Jurkat, Clone E6-1 (cell line): ENCODE results near the gene PRKCE.

ENCODE experiments used
- DNase-seq: peaks from one replicate; pipeline ENCODE4 v3.0.0-alpha.2; 2011; ENCODE audit warnings: low read depth, low spot score
- H3K4me3 ChIP-seq: 2 replicates; pipeline ENCODE4 v1.5.1; 2011; ENCODE audit warnings: mild to moderate bottlenecking, low read length, control low read depth, moderate library complexity

The PRKCE gene

GRCh38 chr2:46177461-46178089 lies 526.1 kb downstream of the PRKCE start:
- DNase-seq: no peak
- H3K4me3 ChIP-seq: no peak overlapping the region

DNA sequence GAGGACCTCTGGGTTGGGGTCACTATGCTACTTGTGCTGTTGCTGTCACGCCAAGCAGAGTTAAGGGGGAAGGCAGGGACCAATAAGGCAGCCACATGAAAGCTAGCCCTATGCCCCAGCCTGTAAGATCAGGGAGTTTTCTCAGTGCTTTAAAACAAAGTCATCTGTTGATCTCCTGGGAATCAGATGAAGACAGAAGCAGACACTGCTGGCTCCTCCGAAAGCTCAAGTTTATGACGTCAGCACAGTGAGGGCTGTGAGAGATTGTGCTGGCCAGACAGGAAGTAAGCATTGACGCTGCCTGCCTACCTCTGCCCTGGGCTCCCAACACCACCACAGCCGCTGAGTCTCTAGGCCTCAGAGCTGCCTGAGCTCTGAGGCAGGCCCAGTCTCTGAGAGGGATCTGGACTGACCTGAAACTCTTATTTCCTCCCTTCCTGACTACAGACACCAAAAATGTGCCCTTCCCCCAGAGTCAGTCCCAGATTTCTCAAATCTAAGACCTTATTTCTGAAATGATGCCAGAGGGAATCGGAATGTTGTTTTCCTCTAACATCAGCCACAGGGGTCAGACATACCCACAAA lies 527.7 kb downstream of the PRKCE start:
- no peak overlapping the region for H3K4me3 ChIP-seq
- DNase-seq: peak; percentile 28

DNA sequence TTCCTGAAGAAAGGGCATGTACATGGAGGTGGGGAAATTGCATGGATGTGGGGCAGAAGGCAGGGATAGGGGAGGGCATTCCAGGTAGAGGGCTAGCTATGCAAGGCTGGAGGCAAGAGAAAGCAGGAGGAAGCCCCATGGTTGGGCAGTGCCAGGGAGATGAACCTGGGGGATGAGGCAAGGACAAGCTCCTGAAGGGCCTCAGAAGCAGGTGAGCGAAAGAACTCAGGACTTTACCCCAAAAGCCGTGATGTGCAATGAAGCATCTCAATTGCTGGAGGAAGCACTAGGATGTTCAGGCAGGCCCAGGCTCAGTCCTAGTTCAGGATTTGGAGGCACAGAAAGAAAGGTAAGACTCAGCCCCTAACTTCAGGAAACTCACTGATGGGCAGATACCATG lies 528.7 kb downstream of the PRKCE start:
- no peak overlapping the region for H3K4me3 ChIP-seq
- DNase-seq: no peak

DNA sequence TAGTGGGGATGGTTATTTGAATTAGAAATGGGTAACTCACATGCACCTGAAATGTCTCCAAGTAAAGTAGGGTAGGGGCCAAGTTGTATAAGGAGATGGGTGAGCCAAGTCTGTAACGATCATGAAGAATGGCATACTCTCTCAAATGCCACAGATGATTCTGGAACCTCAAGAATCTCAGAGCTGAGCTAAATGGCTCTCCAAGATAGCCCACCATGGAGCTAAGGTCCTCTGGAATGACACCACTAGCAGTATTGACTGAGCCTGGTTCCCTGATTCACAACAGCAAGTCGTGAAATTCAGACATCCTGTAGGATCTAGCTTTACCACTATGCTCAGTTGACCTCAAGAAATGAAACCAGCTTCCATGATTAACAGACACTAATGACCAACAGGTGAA lies 529.8 kb downstream of the PRKCE start:
- DNase-seq: no peak
- no peak overlapping the region for H3K4me3 ChIP-seq

DNA sequence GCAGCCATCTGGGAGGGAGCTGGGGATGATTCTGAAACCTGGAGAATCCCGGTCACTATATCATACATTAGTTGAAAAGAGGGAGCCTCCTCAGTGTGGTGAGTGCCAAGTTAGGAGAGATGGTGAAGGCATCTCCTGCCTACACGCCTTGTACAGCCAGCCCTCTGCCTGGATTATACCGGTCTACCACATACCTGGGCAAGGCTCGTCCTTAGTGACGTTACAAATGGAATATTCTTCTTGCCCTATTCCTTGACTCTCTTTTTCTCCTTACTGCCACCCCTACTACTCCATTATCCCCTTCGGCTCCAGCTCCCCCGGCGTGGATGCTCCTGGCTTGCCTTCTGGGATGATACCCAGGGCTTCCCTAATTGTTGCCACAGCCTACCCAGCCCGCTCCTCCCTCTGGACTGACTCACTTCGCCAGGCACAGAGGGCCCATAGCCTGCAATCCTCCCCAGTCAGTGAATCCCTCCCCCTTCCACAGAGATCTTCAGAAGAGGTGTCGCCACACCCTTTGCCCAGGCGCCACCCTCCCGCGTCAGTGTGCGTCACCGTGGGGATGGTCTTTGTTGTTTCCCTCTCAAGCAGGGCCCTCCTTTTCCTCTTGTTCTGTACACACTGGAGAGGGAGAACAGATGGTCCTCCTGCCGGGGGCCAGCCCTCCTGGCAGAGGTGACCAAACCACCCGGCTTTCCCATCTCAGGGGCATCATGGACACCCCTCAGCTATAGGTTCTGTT lies 530.5 kb downstream of the PRKCE start:
- H3K4me3 ChIP-seq: no peak overlapping the region
- no peak for DNase-seq

- DNase-seq: no peak
- H3K4me3 ChIP-seq: no peak overlapping the region
Observed at GRCh38 chr2:46183426-46183825, 532.0 kb downstream of the PRKCE start.

DNA sequence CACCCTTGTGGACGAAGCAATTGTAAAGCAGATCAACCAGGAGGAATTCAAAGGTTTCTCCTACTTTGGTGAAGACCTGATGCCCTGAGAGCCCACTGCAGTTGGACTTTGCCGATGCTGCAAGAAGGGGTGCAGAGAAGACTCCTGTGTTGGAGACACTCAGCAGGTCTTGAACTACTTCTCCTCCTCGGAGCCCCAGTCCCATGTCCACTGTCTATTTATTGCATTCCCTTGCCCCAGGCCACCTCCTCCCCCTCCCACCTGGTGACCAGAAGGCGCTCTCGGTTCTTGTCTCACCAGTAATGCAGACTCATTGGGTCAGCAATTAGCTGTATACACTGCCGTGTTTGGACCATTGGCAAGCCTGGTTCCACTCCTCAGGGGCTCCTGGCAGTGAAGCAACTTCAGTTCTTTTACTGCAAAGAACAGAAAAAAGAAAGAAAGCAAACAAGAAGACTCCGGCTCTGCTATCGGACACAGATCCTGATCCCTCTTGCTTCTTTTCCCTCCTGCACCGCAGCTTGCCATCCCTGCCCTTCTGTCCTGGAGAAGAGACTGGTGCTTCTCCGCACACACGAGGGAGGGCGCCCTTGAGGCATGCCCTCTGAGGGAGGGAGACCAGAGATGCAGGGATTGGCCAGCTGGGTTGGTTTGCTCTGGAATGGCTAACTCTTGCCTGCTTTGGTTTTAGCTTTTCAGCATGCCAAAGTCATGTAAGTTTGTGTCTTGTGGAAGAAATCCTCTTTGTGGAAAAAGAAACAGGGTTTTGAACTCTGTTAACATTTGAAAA lies 533.5 kb downstream of the PRKCE start:
- DNase-seq: no peak
- no peak overlapping the region for H3K4me3 ChIP-seq

DNA sequence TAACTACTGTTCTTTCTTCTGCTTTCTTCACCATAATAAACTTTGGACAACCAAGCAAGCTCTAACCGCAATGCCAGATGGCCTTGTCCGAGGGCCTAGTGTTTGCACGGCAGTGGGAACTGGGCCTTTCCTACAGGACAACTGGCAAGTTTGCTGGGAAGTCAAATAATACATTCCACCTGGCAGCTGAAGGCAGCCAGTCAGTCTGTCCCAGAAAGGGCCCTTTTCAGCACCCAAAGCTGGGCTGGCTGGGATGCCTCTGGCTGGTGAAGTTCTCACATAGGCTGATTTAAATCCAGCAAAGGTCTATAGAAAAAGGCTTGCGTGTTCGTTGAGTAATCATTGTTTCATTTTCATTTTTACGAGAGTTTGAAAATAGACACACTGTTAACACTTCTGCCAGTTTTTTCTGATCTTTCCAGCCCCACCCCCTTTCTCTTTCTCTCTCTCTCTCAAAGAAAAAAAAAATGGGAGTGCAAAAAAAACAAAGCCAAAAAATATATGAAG lies 535.7 kb downstream of the PRKCE start:
- H3K4me3 ChIP-seq: no peak overlapping the region
- peak; percentile 35 for DNase-seq

DNA sequence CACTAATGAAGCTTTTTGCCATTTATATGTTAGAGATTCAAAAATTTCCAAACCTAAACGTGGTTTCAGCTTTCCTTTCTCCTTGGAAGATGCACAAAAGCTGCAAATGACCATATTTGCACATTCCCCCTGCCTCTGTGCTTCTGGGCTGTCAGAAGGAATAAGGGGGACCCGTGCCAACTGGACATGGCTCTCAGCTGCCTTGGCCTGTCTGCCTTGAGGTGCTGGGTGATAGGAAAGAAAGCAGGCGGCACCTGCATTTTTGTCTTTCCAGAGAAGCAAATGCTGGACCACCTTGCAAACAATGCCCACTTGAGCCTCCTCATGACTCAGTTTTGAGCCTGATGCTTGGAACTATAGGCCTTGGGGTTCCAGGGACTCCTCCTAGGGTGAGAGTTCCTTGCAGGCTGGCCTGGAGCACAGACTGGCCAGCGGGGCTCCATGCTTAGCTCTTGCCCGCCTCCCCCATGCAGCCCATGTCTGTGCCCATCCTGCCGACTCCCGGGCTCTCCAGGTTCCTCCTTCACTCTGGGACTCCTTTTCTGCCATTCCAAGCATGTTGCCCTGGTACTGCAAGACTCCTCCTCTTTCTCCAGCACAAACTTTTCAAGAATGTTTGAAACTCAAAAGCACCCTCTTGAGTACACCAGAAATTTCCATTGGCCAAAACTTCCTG lies 536.7 kb downstream of the PRKCE start:
- DNase-seq: no peak

GRCh38 chr2:46193356-46193755 lies 541.9 kb downstream of the PRKCE start:
- DNase-seq: no peak
- no peak overlapping the region for H3K4me3 ChIP-seq

More for the DNA sequence above, 536.7 kb downstream of the PRKCE start:
- H3K4me3 ChIP-seq: no peak overlapping the region

- no peak overlapping the region for H3K4me3 ChIP-seq
- DNase-seq: no peak
Observed at GRCh38 chr2:46193855-46194254, 542.4 kb downstream of the PRKCE start.

GRCh38 chr2:46194856-46195255 lies 543.4 kb downstream of the PRKCE start:
- DNase-seq: no peak
- no peak overlapping the region for H3K4me3 ChIP-seq

- H3K4me3 ChIP-seq: no peak overlapping the region
- no peak for DNase-seq
Observed at GRCh38 chr2:46195819-46196218, 544.3 kb downstream of the PRKCE start.

DNA sequence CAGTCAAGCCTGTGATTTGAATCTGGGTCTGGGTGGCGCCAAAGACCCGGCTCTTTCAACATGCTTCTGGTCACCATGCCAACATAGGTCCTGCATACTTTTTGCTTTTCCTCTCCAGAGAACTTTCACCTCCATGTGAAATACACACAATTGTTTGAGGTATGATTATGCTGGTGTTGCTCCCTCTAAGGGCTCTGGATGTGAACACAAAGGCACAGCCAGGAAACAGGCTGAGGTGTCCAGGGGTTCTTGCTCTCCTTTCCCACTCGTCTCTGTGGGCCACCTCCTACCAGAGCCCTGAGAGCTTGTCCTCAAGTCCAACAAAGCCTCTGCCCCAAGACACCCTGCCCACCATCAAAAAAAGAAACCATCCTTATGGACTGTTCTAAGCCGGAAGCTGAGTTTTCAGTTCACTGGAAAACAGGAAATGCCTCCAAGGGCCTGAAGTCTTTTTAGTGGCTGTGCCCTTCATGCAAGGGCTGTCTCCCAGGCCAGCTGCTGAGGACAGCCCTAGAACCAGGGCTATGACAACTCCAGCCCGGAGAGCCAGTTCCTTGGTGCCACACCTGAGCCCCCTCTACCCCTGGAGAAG lies 545.5 kb downstream of the PRKCE start:
- no peak for DNase-seq
- H3K4me3 ChIP-seq: no peak overlapping the region

DNA sequence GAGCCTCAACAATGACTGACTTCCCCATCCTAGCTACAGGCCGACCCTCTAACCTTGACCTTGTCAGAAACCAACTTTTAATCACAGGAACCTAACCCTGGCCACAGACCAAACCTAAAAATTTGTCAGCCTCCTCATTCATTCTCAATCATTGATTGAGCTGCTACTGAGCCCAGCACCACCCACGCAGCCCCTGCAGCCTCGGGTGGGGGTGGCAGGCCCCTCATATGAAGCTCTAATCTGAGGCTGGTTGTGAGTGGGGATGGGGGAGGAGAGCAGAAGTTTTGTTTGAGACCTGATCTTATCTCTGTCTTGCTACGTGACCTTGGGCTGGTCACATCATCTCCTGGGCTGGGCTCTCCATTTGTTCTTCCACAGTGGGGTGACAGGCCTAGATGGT lies 546.2 kb downstream of the PRKCE start:
- no peak overlapping the region for H3K4me3 ChIP-seq
- DNase-seq: no peak

GRCh38 chr2:46198164-46198883 lies 546.8 kb downstream of the PRKCE start:
- DNase-seq: no peak
- no peak overlapping the region for H3K4me3 ChIP-seq

DNA sequence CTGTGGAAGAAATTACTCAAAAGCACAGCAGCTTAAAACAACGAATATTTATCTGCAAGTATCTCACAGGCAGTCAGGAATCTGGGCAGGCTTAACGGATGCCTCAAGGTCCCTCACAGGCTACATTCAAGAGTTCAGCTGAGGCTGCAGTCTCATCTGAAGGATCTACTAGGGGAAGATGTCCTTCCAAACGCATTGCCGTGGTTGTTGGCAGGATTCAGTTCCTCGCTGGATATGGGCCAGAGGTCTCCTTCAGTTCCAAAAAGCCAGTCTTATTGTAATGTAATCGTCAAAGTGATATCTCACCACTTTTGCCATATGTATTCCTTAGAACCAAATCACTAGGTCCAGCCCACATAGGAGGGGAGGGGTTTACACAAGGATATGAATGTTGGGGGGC lies 547.5 kb downstream of the PRKCE start:
- H3K4me3 ChIP-seq: no peak overlapping the region
- no peak for DNase-seq

GRCh38 chr2:46200100-46200690 lies 548.7 kb downstream of the PRKCE start:
- no peak for DNase-seq
- H3K4me3 ChIP-seq: no peak overlapping the region
